D721Med (cell line): ENCODE results near the gene CFAP298.

ENCODE experiments used
- DNase-seq: peaks from one replicate; pipeline ENCODE4 v3.0.0; 2011; ENCODE audit warnings: low spot score; ENCODE audit not compliant: insufficient read length
- FAIRE-seq: peaks from 2 replicates; lab custom pipeline; 2011; peaks lifted over from hg19 to GRCh38; lab: Jason Lieb, UNC
- CTCF ChIP-seq: IDR thresholded peaks from 2 replicates; pipeline ENCODE4 v1.5.1; 2012; ENCODE audit warnings: mild to moderate bottlenecking, control low read depth; ENCODE audit not compliant: insufficient read depth; ENCODE audit errors: missing control alignments

CFAP298 gene

GRCh38 chr21:32574946-32575925 is 36.9 kb downstream of the CFAP298 start:
- no peak for TF ChIP-seq CTCF
- FAIRE-seq (no peak), DNase-seq (no peak)

- no peak for FAIRE-seq
- TF ChIP-seq CTCF = no peak
- no peak for DNase-seq
Measured at GRCh38 chr21:32572574-32573420, 39.4 kb downstream of the CFAP298 start.

GRCh38 chr21:32570456-32570855 is 41.7 kb downstream of the CFAP298 start:
- FAIRE-seq (no peak), DNase-seq (no peak)
- TF ChIP-seq CTCF = no peak

- DNase-seq (peak; percentile 65), FAIRE-seq (no peak)
- TF ChIP-seq CTCF = peak; percentile 76
Measured at GRCh38 chr21:32569261-32570230, 42.6 kb downstream of the CFAP298 start.

- DNase-seq = no peak
- FAIRE-seq = no peak
- TF ChIP-seq CTCF = no peak
Measured at GRCh38 chr21:32567626-32568025, 44.6 kb downstream of the CFAP298 start.

- DNase-seq (no peak), FAIRE-seq (no peak)
- TF ChIP-seq CTCF = no peak
Measured at GRCh38 chr21:32566741-32567389, 45.3 kb downstream of the CFAP298 start.
